K562 (cell line): ENCODE data around the gene SLC34A3. TPM values are rescaled to one million over a fixed set of nuclear protein-coding genes. Genes with fewer than 3 reads are reported as not detected.
A peak's percentile ranks its signal among the peaks of the same experiment; 100 is the strongest.

Experiments used
- ATAC-seq: fragments of 200-7000 bp; cut with Tn5 transposase; 3 replicates; pipeline ENCODE4 v1.9.1; 2020; ENCODE audit warnings: moderate library complexity
- BruUV-seq: library from RNA; stranded (reverse); fragments of 400-500 nt; replicated peaks from 2 replicates; lab custom pipeline; 2021; lab: Mats Ljungman, UMichigan
- CTCF ChIA-PET: fragments of 300-600 bp; formaldehyde crosslinking; extraction: SDS; loops from one replicate; lab custom pipeline; 2021; ENCODE audit warnings: low intra/inter-chr PET ratio; lab: Yijun Ruan, JAX
- POLR2A ChIA-PET: fragments of 300-600, 350-650 bp; sonication (Branson Sonifier 250); formaldehyde crosslinking; extraction: SDS; loops from one replicate; lab custom pipeline; 2021; ENCODE audit warnings: antibody characterized with exemption, inconsistent platforms; lab: Yijun Ruan, JAX
- DNase-seq, 4 experiments: peaks; one replicate each; pipeline versions ENCODE4 v3.0.0 to v3.0.0-alpha.2; 2011 to 2018; ENCODE audit warnings: low spot score in 3 of 4, mixed read lengths in 3 of 4; ENCODE audit errors: extremely low read depth in 1 of 4
- FAIRE-seq: peaks from 2 replicates; lab custom pipeline; 2011; peaks lifted over from hg19 to GRCh38; lab: Jason Lieb, UNC
- H2AFZ ChIP-seq: 2 replicates; pipeline ENCODE4 v1.6.0; 2011; ENCODE audit warnings: low read depth, low read length, control low read depth, inconsistent platforms
- H3K27ac ChIP-seq: fragments of 200-600 bp; 3 replicates; pipeline ENCODE4 v1.8.0; 2011; ENCODE audit warnings: low read depth, mild to moderate bottlenecking, control low read depth, inconsistent platforms, low read length, moderate library complexity, mixed read lengths; ENCODE audit errors: extremely low read depth
- H3K27me3 ChIP-seq, 2 experiments: fragments of 300-600 bp in 1 of 2; 2 replicates in 1 of 2; 3 replicates in 1 of 2; pipeline versions ENCODE4 v1.6.0 to v1.8.0; 2011; ENCODE audit warnings: inconsistent platforms in 2 of 2, low read length in 2 of 2, mild to moderate bottlenecking in 1 of 2, mixed read lengths in 1 of 2, moderate library complexity in 1 of 2; ENCODE audit not compliant: control insufficient read depth in 2 of 2, insufficient read depth in 2 of 2
- H3K36me3 ChIP-seq: fragments of 300-600 bp; 3 replicates; pipeline ENCODE4 v1.8.0; 2011; ENCODE audit warnings: mild to moderate bottlenecking, low read length, inconsistent platforms; ENCODE audit not compliant: control insufficient read depth, insufficient read depth
- H3K4me1 ChIP-seq, 2 experiments: fragments of 200-600 bp in 1 of 2; replicated peaks in 1 of 2; 2 replicates in 1 of 2; 3 replicates in 1 of 2; pipeline versions ENCODE4 v1.5.1 to v1.8.0; 2011; ENCODE audit warnings: inconsistent platforms in 2 of 2, low read length in 2 of 2, mild to moderate bottlenecking in 1 of 2, mixed read lengths in 1 of 2, moderate library complexity in 1 of 2; ENCODE audit not compliant: control insufficient read depth in 2 of 2, insufficient read depth in 2 of 2
- H3K4me2 ChIP-seq: 2 replicates; pipeline ENCODE4 v1.6.1; 2011; ENCODE audit warnings: low read length, control low read depth, inconsistent platforms, mixed read lengths; ENCODE audit not compliant: insufficient read depth
- H3K4me3 ChIP-seq: fragments of 200-600 bp; sonication (generic), shearing (Covaris generic); 2 replicates; pipeline ENCODE4 v1.5.1; 2016; ENCODE audit warnings: control low read depth, inconsistent platforms
- H3K79me2 ChIP-seq: fragments of 200-600 bp; 3 replicates; pipeline ENCODE4 v1.8.0; 2011; ENCODE audit warnings: low read length, inconsistent platforms; ENCODE audit not compliant: control insufficient read depth, insufficient read depth
- H3K9ac ChIP-seq, 2 experiments: 2 replicates each; pipeline versions ENCODE4 v1.6.0 to v1.6.1; 2011; ENCODE audit warnings: low read depth in 2 of 2, low read length in 2 of 2, control low read depth in 1 of 2, inconsistent platforms in 1 of 2, mild to moderate bottlenecking in 1 of 2, mixed read lengths in 1 of 2; ENCODE audit not compliant: insufficient read depth in 1 of 2
- H3K9me1 ChIP-seq: one replicate; pipeline ENCODE4 v1.6.0; 2011; ENCODE audit warnings: inconsistent platforms, mild to moderate bottlenecking, low read length, moderate library complexity; ENCODE audit not compliant: control insufficient read depth, insufficient read depth
- H3K9me3 ChIP-seq: replicated peaks from 2 replicates; pipeline ENCODE4 v1.5.1; 2011; ENCODE audit warnings: low read depth, low read length, inconsistent platforms; ENCODE audit not compliant: control insufficient read depth, insufficient read depth
- H4K20me1 ChIP-seq: replicated peaks from 2 replicates; pipeline ENCODE4 v1.6.1; 2011; ENCODE audit warnings: low read length, inconsistent platforms, mixed read lengths; ENCODE audit not compliant: control insufficient read depth, insufficient read depth
- ADNP ChIP-seq: fragments of 200-800 bp; sonication (Bioruptor generic); IDR thresholded peaks from 2 replicates; pipeline ENCODE4 v1.6.1; 2016; ENCODE audit warnings: missing genetic modification characterization, missing compliant biosample characterization
- CGGBP1 ChIP-seq: fragments of 250-450 bp; sonication (Bioruptor Pico); IDR thresholded peaks from 2 replicates; pipeline ENCODE4 v1.9.0; 2021; ENCODE audit warnings: mild to moderate bottlenecking
- CREBBP ChIP-seq: IDR thresholded peaks from one replicate; pipeline ENCODE4 v1.6.1; 2012; ENCODE audit warnings: low read depth, mild to moderate bottlenecking, control low read depth, inconsistent platforms, low read length
- EZH2 ChIP-seq: IDR thresholded peaks from 2 replicates; pipeline ENCODE4 v1.6.1; 2012; ENCODE audit warnings: low read depth, mild to moderate bottlenecking, inconsistent platforms, low read length, borderline replicate concordance
- HES1 ChIP-seq: fragments of 450-650 bp; IDR thresholded peaks from 2 replicates; pipeline ENCODE4 v1.6.1; 2016; ENCODE audit warnings: low read depth, mild to moderate bottlenecking, moderate library complexity
- HMG20B ChIP-seq: fragments of 250-450 bp; sonication (Bioruptor Pico); IDR thresholded peaks from 2 replicates; pipeline ENCODE4 v1.5.0; 2021; ENCODE audit warnings: mild to moderate bottlenecking
- L3MBTL2 ChIP-seq: fragments of 450-650 bp; IDR thresholded peaks from 2 replicates; pipeline ENCODE4 v1.6.1; 2016; ENCODE audit warnings: mild to moderate bottlenecking, moderate library complexity
- MED1 ChIP-seq: sonication (generic); formaldehyde crosslinking; IDR thresholded peaks from 2 replicates; pipeline ENCODE4 v1.8.1; 2023; ENCODE audit warnings: missing genetic modification reagents, borderline replicate concordance
- ZKSCAN8 ChIP-seq: fragments of 200-800 bp; sonication (Bioruptor generic); IDR thresholded peaks from 2 replicates; pipeline ENCODE4 v1.6.1; 2016; ENCODE audit warnings: missing genetic modification characterization, missing compliant biosample characterization
- ZMIZ1 ChIP-seq, 2 experiments: fragments of 150-350 bp in 1 of 2; IDR thresholded peaks; 2 replicates each; pipeline ENCODE4 v1.6.1; 2012 to 2016; ENCODE audit warnings: low read depth in 2 of 2, low read length in 2 of 2, mild to moderate bottlenecking in 1 of 2, moderate library complexity in 1 of 2
- WGBS: fragments of 100-300 bp; shearing (Covaris generic); methylation state at CpG from one replicate; pipeline ENCODE4 v1.1.6; 2016; ENCODE audit warnings: low coverage, mixed read lengths; ENCODE audit not compliant: insufficient coverage; ENCODE audit errors: missing lambda C conversion rate; 5-methylcytosine and 5-hydroxymethylcytosine counted together
- in situ Hi-C: fragments of 300-500 bp; cut with MboI; formaldehyde crosslinking; loops from 4 replicates; pipeline ENCODE4 v1.15.0; 2018; ENCODE audit warnings: inconsistent platforms, mixed read lengths
- intact Hi-C: fragments of 100-400 bp; cut with micrococcal nuclease; formaldehyde crosslinking; loops from 2 replicates; pipeline ENCODE4 v1.14.2; 2022
- polyA plus RNA-seq, 8 experiments: library from polyadenylated mRNA; depleted of rRNA in 4 of 8; stranded (reverse) in 5 of 8; unstranded in 3 of 8; fragments of >200 nt; fragmentation: Nextera tagmentation in 2 of 8; fragmentation: Illumina TruSeq in 1 of 8; extraction: Ambion mirVana in 2 of 8; extraction: Trizol in 1 of 8; gene quantifications; 2 replicates each; pipeline versions ENCODE4 v1.2.1 to v1.2.3, GENCODE V29; 2011 to 2014; ENCODE audit warnings: inconsistent platforms in 1 of 8, missing spikeins in 1 of 8
- total RNA-seq, 7 experiments: library from RNA; depleted of rRNA in 6 of 7; stranded (reverse); fragments of >200 nt in 6 of 7; fragmentation: Illumina TruSeq in 2 of 7; extraction: Trizol in 2 of 7; gene quantifications; 2 replicates each; pipeline versions ENCODE4 v1.2.1 to v1.2.3, GENCODE V29; 2011 to 2021; ENCODE audit warnings: low replicate concordance in 1 of 7

Gene SLC34A3
- total and polyA plus RNA-seq, 9 of the 15 experiments (the other 6 are each of a cell fraction or from before 2014, with no cell fraction given), result not detected

GRCh38 chr9:137191245-137191644 is 39.5 kb upstream of the SLC34A3 start:
- no peak for FAIRE-seq
- Histone ChIP-seq H3K4me2 (no peak overlapping the region), H3K9me3 (no peaks in the 10 kb centered on the region), H4K20me1 (peaks cover 8% of the 10 kb centered on the region), H3K4me3 (no peak overlapping the region), H3K9me1 (no peaks in the 10 kb centered on the region), H3K36me3 (peaks cover 46% of the 10 kb centered on the region; the same call in 2 of the 3 replicates), H3K9ac (peak overlapping the region in 1 of 2 experiments; percentile 66; a peak in 2 of 4 replicates), H3K4me1 (peaks cover 20 to 97% of the 10 kb centered on the region in 2 experiments), H3K27me3 (no peaks in the 10 kb centered on the region), H3K27ac (no peak overlapping the region), H2AFZ (no peak overlapping the region)
- ChIA-PET POLR2A (interaction anchor here (0.9 to 6.7 kb wide), 3 partner anchors 12 to 28 kb away, joined by 4 to 56 read pairs (median 5); partner anchors contain the start of genes NDOR1, TMEM203 and TPRN), CTCF (no interaction called here)
- intact Hi-C loops, result no loop called here
- ATAC-seq, result no peak
- WGBS, result 74% methylated on average over 3 of the region's 3 CpGs
- in situ Hi-C loops, result no loop called here
- TF ChIP-seq EZH2 (no peak), HES1 (no peak), ZMIZ1 (IDR thresholded peaks at IDR 0.05; ENCODE audit: low read depth in 2 of 2, low read length in 2 of 2) (no peak), ZKSCAN8 (CRISPR knock-in tag) (no peak), L3MBTL2 (no peak), HMG20B (no peak), CGGBP1 (CRISPR knock-in tag) (no peak), CREBBP (no peak), MED1 (CRISPR knock-in tag) (no peak), ADNP (tag) (no peak)
- TF ChIP-seq, all 486 proteins: peak for 0
- DNase-seq, result no peak
- peaks cover 49% of the 10 kb centered on the region for H3K79me2 ChIP-seq
- no TSS peak for BruUV-seq
